ENCODE data around the gene ABCA8. TPM values are rescaled to one million over a fixed set of nuclear protein-coding genes. Genes with fewer than 3 reads are reported as not detected.

ABCA8 gene
- total and polyA plus RNA-seq, 3 experiments from 2014 or later = not detected

- Histone ChIP-seq H3K27me3 (ENCODE audit: insufficient read depth, low read length, poor library complexity, severe bottlenecking) (no peaks in the 10 kb centered on the region), H3K27ac (ENCODE audit: low read depth, low read length) (no peak overlapping the region), H3K4me3 (ENCODE audit: low read length) (no peak overlapping the region), H3K9me3 (ENCODE audit: low read length) (no peaks in the 10 kb centered on the region), H3K36me3 (ENCODE audit: insufficient read depth, low read length) (no peaks in the 10 kb centered on the region), H3K4me1 (ENCODE audit: insufficient read depth, low read length) (no peaks in the 10 kb centered on the region)
- H3K9me3 Mint-ChIP-seq = peaks cover 0 to 12% (median 0%) of the 10 kb centered on the region in 5 donors
- H3K4me1 Mint-ChIP-seq = no peaks in the 10 kb centered on the region
- no peak overlapping the region for H3K4me3 Mint-ChIP-seq
- peaks cover 14 to 31% of the 10 kb centered on the region in 2 donors for H3K27me3 Mint-ChIP-seq
- no peaks in the 10 kb centered on the region for H3K36me3 Mint-ChIP-seq
- ChIA-PET CTCF (no interaction called here), POLR2A (no interaction called here)
- no peak overlapping the region for H3K27ac Mint-ChIP-seq
- DNase-seq = no peak
Measured at GRCh38 chr17:68854452-68854851, 100.7 kb downstream of the ABCA8 start.

GRCh38 chr17:68853439-68853838 lies 101.8 kb downstream of the ABCA8 start:
- no peak overlapping the region for H3K4me3 Mint-ChIP-seq
- POLR2A ChIA-PET = no interaction called here
- no peak overlapping the region for H3K27ac Mint-ChIP-seq
- Histone ChIP-seq H3K27me3 (ENCODE audit: insufficient read depth, low read length, poor library complexity, severe bottlenecking) (no peaks in the 10 kb centered on the region), H3K36me3 (ENCODE audit: insufficient read depth, low read length) (no peaks in the 10 kb centered on the region), H3K4me3 (ENCODE audit: low read length) (no peak overlapping the region), H3K4me1 (ENCODE audit: insufficient read depth, low read length) (no peaks in the 10 kb centered on the region), H3K27ac (ENCODE audit: low read depth, low read length) (no peak overlapping the region), H3K9me3 (ENCODE audit: low read length) (no peaks in the 10 kb centered on the region)
- H3K27me3 Mint-ChIP-seq = peaks cover 11 to 23% of the 10 kb centered on the region in 2 donors
- CTCF ChIA-PET = no interaction called here
- H3K4me1 Mint-ChIP-seq = no peaks in the 10 kb centered on the region
- H3K36me3 Mint-ChIP-seq = no peaks in the 10 kb centered on the region
- H3K9me3 Mint-ChIP-seq = peaks cover 0 to 12% (median 0%) of the 10 kb centered on the region in 5 donors
- no peak for DNase-seq

DNA sequence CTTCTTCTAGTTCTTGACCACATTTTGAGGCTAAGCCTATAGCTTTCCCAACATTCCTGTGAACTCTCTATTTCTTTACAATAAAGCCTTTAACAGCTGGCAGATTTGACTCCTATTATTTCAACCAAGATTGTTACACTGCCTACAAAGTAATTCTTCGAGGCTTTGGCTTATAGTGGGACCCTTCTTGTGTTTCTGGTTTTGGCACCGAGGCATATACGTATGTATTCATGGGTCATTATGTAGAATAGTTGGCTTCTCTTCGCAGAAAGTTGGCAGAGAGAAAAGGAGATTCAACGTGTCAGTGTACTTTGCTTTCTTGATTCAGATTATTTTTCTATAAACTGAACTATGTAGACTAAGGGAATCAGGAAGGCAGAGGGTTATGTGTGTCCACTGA lies 102.2 kb downstream of the ABCA8 start:
- no peaks in the 10 kb centered on the region for H3K4me1 Mint-ChIP-seq
- Histone ChIP-seq H3K27ac (ENCODE audit: low read depth, low read length) (no peak overlapping the region), H3K27me3 (ENCODE audit: insufficient read depth, low read length, poor library complexity, severe bottlenecking) (no peaks in the 10 kb centered on the region), H3K36me3 (ENCODE audit: insufficient read depth, low read length) (no peaks in the 10 kb centered on the region), H3K4me3 (ENCODE audit: low read length) (no peak overlapping the region), H3K9me3 (ENCODE audit: low read length) (no peaks in the 10 kb centered on the region), H3K4me1 (ENCODE audit: insufficient read depth, low read length) (no peaks in the 10 kb centered on the region)
- no peak overlapping the region for H3K4me3 Mint-ChIP-seq
- no peak for DNase-seq
- POLR2A ChIA-PET = no interaction called here
- no peak overlapping the region for H3K27ac Mint-ChIP-seq
- CTCF ChIA-PET = no interaction called here
- no peaks in the 10 kb centered on the region for H3K36me3 Mint-ChIP-seq
- peaks cover 0 to 12% (median 0%) of the 10 kb centered on the region in 5 donors for H3K9me3 Mint-ChIP-seq
- H3K27me3 Mint-ChIP-seq = peaks cover 10 to 23% of the 10 kb centered on the region in 2 donors

DNA sequence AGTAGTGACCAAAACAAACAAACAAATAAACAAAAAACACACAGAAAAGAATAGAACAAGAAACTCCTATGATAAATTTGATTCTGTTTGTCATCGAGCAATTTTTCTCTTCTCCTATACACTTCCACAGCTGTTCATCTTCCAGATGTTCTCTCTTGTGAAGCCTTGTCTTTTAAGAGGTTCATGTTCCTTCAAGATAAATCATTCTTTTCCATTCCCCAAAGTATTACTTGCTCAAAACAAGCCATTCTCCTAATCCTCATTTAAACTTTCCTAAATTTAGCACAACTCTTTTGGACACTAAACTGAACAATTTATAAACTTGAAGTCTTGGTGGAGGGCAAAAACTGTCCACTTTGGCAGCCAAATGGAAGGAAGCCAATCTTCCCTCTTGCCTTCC lies 103.3 kb downstream of the ABCA8 start:
- Mint-ChIP-seq H3K27me3 (peaks cover 9 to 18% of the 10 kb centered on the region in 2 donors), H3K9me3 (peaks cover 0 to 11% (median 0%) of the 10 kb centered on the region in 5 donors), H3K4me1 (no peaks in the 10 kb centered on the region), H3K4me3 (no peak overlapping the region), H3K27ac (no peak overlapping the region), H3K36me3 (no peaks in the 10 kb centered on the region)
- no peaks in the 10 kb centered on the region for H3K36me3 ChIP-seq (ENCODE audit: insufficient read depth, low read length)
- no peaks in the 10 kb centered on the region for H3K9me3 ChIP-seq (ENCODE audit: low read length)
- no peak overlapping the region for H3K27ac ChIP-seq (ENCODE audit: low read depth, low read length)
- no peaks in the 10 kb centered on the region for H3K4me1 ChIP-seq (ENCODE audit: insufficient read depth, low read length)
- no peaks in the 10 kb centered on the region for H3K27me3 ChIP-seq (ENCODE audit: insufficient read depth, low read length, poor library complexity, severe bottlenecking)
- DNase-seq = no peak
- no peak overlapping the region for H3K4me3 ChIP-seq (ENCODE audit: low read length)
- ChIA-PET POLR2A (no interaction called here), CTCF (no interaction called here)

GRCh38 chr17:68850749-68851510 lies 104.3 kb downstream of the ABCA8 start:
- CTCF ChIA-PET = no interaction called here
- Mint-ChIP-seq H3K4me1 (no peaks in the 10 kb centered on the region), H3K4me3 (no peak overlapping the region), H3K9me3 (peaks cover 0 to 6% (median 0%) of the 10 kb centered on the region in 5 donors), H3K36me3 (no peaks in the 10 kb centered on the region), H3K27me3 (peaks cover 4 to 14% of the 10 kb centered on the region in 2 donors), H3K27ac (no peak overlapping the region)
- no peak overlapping the region for H3K4me3 ChIP-seq (ENCODE audit: low read length)
- H3K9me3 ChIP-seq (ENCODE audit: low read length) = no peaks in the 10 kb centered on the region
- H3K27ac ChIP-seq (ENCODE audit: low read depth, low read length) = no peak overlapping the region
- H3K4me1 ChIP-seq (ENCODE audit: insufficient read depth, low read length) = no peaks in the 10 kb centered on the region
- POLR2A ChIA-PET = no interaction called here
- DNase-seq = no peak
- H3K27me3 ChIP-seq (ENCODE audit: insufficient read depth, low read length, poor library complexity, severe bottlenecking) = no peaks in the 10 kb centered on the region
- H3K36me3 ChIP-seq (ENCODE audit: insufficient read depth, low read length) = no peaks in the 10 kb centered on the region

DNA sequence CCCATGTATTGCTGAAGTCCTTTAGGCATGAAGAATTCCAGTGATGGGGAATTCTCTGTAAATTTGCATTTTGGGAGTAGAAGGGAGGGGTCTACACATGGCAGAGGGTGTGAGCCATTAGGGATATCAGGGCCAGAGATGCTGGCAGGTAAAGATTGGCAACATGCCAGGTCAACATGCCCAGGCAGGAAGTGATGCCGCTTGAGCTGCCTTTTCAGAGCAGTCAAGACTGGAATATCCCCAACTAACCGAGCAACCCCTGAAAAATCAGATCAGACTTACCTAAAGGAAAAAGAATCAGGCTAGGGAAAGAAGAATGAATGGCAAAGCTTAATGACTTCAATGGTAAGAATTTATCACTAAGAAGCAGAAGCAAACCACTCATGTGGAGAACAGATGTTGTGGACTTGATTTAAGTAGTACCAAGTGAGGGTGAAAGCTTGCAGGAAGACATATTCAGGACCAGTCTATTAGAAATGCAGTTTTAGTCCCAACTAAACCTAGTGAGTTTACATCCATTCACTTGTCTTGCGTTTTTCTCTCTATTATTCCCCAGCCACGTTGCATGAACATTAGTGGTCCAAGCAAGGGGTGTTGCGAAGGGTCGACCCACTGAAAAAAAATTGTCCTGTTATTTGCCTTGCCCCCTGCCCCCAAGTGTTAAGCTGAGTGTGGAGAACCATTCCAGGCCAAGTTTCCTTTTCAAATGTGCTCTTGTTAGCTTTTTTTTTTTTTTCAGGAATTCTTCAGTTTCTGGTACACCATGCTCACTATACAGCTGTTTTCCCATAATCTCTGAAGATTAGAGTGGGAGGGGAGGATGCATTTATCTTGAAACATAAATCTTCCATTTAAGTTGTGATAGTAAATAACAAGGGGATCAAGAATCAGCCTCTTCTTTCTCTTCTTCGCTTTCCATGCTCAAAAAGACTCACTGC lies 105.2 kb downstream of the ABCA8 start:
- no peak overlapping the region for H3K4me3 ChIP-seq (ENCODE audit: low read length)
- Mint-ChIP-seq H3K27ac (no peak overlapping the region), H3K27me3 (peaks cover 6 to 16% of the 10 kb centered on the region in 2 donors), H3K36me3 (no peaks in the 10 kb centered on the region), H3K9me3 (peaks cover 0 to 6% (median 0%) of the 10 kb centered on the region in 5 donors), H3K4me3 (no peak overlapping the region), H3K4me1 (no peaks in the 10 kb centered on the region)
- no peak overlapping the region for H3K27ac ChIP-seq (ENCODE audit: low read depth, low read length)
- CTCF ChIA-PET = no interaction called here
- no peaks in the 10 kb centered on the region for H3K4me1 ChIP-seq (ENCODE audit: insufficient read depth, low read length)
- no peaks in the 10 kb centered on the region for H3K27me3 ChIP-seq (ENCODE audit: insufficient read depth, low read length, poor library complexity, severe bottlenecking)
- no peaks in the 10 kb centered on the region for H3K36me3 ChIP-seq (ENCODE audit: insufficient read depth, low read length)
- no peak for DNase-seq
- H3K9me3 ChIP-seq (ENCODE audit: low read length) = no peaks in the 10 kb centered on the region
- POLR2A ChIA-PET = no interaction called here

DNA sequence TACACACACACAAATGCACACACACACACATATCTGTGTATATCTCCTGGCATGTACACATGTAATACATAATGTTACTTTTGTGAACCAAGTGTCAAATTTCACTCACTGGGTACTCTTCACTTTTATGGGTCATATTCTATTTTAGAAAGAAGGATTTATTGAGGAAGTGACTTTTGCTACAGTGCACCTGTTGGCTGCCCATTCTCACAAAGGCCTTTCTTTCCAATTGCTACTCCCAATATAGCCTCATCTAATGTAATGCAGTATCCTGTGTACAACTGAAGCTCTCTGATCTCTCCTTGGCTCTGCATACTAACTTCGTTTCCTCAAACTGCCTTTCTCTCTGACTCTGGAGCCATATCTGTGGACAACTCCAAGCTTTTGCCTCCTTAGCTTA lies 107.5 kb downstream of the ABCA8 start:
- H3K9me3 Mint-ChIP-seq = peaks cover 0 to 3% (median 0%) of the 10 kb centered on the region in 5 donors
- H3K9me3 ChIP-seq (ENCODE audit: low read length) = no peaks in the 10 kb centered on the region
- no peaks in the 10 kb centered on the region for H3K36me3 Mint-ChIP-seq
- H3K36me3 ChIP-seq (ENCODE audit: insufficient read depth, low read length) = no peaks in the 10 kb centered on the region
- no peaks in the 10 kb centered on the region for H3K4me1 ChIP-seq (ENCODE audit: insufficient read depth, low read length)
- H3K4me3 Mint-ChIP-seq = no peak overlapping the region
- no peaks in the 10 kb centered on the region for H3K4me1 Mint-ChIP-seq
- no peaks in the 10 kb centered on the region for H3K27me3 ChIP-seq (ENCODE audit: insufficient read depth, low read length, poor library complexity, severe bottlenecking)
- no peak overlapping the region for H3K27ac Mint-ChIP-seq
- H3K27me3 Mint-ChIP-seq = peaks cover 10 to 12% of the 10 kb centered on the region in 2 donors
- POLR2A ChIA-PET = no interaction called here
- no peak for DNase-seq
- CTCF ChIA-PET = no interaction called here
- H3K4me3 ChIP-seq (ENCODE audit: low read length) = no peak overlapping the region
- no peak overlapping the region for H3K27ac ChIP-seq (ENCODE audit: low read depth, low read length)

DNA sequence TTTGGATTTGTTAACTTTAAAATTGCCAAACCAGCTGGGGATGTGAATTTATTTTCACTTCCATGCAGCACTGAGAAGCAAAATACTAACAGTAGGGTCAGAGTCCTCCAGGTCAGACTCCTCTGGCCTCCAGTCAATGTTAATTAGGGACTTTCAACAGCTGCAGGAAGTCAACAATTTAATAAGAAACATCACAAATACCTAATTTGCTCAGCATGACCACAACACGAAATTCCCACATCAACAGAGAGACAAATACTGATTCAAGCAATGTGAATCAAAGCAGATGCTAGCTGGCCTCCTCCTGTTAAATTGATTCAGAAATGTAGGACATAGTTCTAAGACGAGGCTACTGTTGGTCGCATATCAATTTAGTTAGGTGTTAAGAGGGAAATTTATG lies 111.7 kb downstream of the ABCA8 start:
- CTCF ChIA-PET = no interaction called here
- no peaks in the 10 kb centered on the region for H3K36me3 Mint-ChIP-seq
- no peak overlapping the region for H3K27ac Mint-ChIP-seq
- Histone ChIP-seq H3K4me1 (ENCODE audit: insufficient read depth, low read length) (no peaks in the 10 kb centered on the region), H3K27me3 (ENCODE audit: insufficient read depth, low read length, poor library complexity, severe bottlenecking) (peaks cover 3% of the 10 kb centered on the region), H3K27ac (ENCODE audit: low read depth, low read length) (no peak overlapping the region), H3K9me3 (ENCODE audit: low read length) (no peaks in the 10 kb centered on the region), H3K4me3 (ENCODE audit: low read length) (no peak overlapping the region), H3K36me3 (ENCODE audit: insufficient read depth, low read length) (no peaks in the 10 kb centered on the region)
- POLR2A ChIA-PET = no interaction called here
- H3K4me3 Mint-ChIP-seq = no peak overlapping the region
- peaks cover 12 to 27% of the 10 kb centered on the region in 2 donors for H3K27me3 Mint-ChIP-seq
- no peak for DNase-seq
- H3K9me3 Mint-ChIP-seq = peaks cover 0 to 3% (median 0%) of the 10 kb centered on the region in 5 donors
- no peaks in the 10 kb centered on the region for H3K4me1 Mint-ChIP-seq

Data from CD8-positive, alpha-beta memory T cell (primary cell).